Transverse colon (tissue), 3 donors: ENCODE results near the gene SPNS3.

Experiments
- EP300 ChIP-seq: sonication (generic); formaldehyde crosslinking; IDR thresholded peaks from one replicate; pipeline ENCODE4 v1.6.1; 2017; ENCODE audit warnings: antibody characterized with exemption, low read depth
- POLR2A ChIP-seq: fragments of 450-650 bp; IDR thresholded peaks from one replicate; pipeline ENCODE4 v1.6.1; 2016; ENCODE audit warnings: antibody characterized with exemption, mild to moderate bottlenecking, moderate library complexity
- TF ChIP-seq, protein P1 (sequence below), 5 experiments: fragments of 200-600 bp in 3 of 5; fragments of 450-650 bp in 2 of 5; sonication (generic) in 3 of 5; IDR thresholded peaks; 1 replicate in 2 of 5; 2 replicates in 3 of 5; pipeline ENCODE4 v1.5.1; 2016 to 2017; ENCODE audit warnings: antibody characterized with exemption in 5 of 5, inconsistent platforms in 3 of 5, mild to moderate bottlenecking in 2 of 5, moderate library complexity in 1 of 5

DNA sequence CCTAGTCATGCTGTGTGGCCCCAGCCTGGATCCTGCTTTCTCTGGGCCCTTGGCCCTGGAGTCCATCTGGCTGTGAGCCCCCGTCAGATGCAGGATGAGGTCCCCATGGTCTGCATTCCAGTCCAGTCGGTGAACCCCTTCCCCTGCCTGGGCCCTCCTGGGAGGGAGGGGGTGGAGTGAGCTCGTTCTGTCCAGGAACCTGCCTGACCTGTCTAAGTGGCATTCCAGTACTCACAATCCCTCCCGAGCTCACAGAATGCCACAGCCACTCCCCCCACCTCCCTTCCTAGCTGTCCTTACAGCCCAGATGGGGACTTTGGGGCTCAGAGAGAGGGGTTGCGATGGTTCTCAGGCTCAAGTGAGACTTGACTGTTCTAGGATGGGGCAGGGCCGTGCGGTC lies 80.5 kb downstream of the SPNS3 start:
- TF ChIP-seq POLR2A (no peak), EP300 (no peak)
- TF ChIP-seq, protein P1, sequence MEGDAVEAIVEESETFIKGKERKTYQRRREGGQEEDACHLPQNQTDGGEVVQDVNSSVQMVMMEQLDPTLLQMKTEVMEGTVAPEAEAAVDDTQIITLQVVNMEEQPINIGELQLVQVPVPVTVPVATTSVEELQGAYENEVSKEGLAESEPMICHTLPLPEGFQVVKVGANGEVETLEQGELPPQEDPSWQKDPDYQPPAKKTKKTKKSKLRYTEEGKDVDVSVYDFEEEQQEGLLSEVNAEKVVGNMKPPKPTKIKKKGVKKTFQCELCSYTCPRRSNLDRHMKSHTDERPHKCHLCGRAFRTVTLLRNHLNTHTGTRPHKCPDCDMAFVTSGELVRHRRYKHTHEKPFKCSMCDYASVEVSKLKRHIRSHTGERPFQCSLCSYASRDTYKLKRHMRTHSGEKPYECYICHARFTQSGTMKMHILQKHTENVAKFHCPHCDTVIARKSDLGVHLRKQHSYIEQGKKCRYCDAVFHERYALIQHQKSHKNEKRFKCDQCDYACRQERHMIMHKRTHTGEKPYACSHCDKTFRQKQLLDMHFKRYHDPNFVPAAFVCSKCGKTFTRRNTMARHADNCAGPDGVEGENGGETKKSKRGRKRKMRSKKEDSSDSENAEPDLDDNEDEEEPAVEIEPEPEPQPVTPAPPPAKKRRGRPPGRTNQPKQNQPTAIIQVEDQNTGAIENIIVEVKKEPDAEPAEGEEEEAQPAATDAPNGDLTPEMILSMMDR (IDR thresholded peaks at IDR 0.05), result no peak
